Measurements from ENCODE around the gene SPNS1.

DNA sequence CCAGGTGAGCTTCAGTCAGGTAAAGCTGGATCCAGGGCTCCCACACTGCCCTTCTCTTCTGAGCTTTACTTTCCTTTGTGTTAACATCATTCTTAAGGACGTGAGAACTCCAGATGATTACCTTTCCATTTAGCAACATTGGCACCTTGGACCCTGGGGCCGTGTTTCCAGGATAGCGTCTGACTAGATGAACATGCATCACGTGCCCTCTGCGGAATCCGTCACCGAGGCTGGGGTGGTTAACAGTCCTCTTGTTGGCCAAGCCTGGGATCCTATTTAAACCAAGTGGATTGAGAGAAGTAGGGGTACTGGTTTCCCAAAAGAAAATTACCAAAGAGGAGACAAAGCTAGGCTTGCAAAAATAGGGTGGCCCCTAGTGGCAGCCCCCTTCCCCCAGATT, 6.4 kb downstream of the SPNS1 start:
- TF ChIP-seq SIN3A (IDR thresholded peaks at IDR 0.05; ENCODE audit: borderline replicate concordance, insufficient read depth, low read depth, low read length) (no peak), CTCF (IDR thresholded peaks at IDR 0.05) (no peak), TCF7L2 (IDR thresholded peaks at IDR 0.05; ENCODE audit: low read depth, low read length) (no peak), POLR2AphosphoS5 (IDR thresholded peaks at IDR 0.05; ENCODE audit: low read depth, low read length) (no peak)
- TF ChIP-seq, protein P1, sequence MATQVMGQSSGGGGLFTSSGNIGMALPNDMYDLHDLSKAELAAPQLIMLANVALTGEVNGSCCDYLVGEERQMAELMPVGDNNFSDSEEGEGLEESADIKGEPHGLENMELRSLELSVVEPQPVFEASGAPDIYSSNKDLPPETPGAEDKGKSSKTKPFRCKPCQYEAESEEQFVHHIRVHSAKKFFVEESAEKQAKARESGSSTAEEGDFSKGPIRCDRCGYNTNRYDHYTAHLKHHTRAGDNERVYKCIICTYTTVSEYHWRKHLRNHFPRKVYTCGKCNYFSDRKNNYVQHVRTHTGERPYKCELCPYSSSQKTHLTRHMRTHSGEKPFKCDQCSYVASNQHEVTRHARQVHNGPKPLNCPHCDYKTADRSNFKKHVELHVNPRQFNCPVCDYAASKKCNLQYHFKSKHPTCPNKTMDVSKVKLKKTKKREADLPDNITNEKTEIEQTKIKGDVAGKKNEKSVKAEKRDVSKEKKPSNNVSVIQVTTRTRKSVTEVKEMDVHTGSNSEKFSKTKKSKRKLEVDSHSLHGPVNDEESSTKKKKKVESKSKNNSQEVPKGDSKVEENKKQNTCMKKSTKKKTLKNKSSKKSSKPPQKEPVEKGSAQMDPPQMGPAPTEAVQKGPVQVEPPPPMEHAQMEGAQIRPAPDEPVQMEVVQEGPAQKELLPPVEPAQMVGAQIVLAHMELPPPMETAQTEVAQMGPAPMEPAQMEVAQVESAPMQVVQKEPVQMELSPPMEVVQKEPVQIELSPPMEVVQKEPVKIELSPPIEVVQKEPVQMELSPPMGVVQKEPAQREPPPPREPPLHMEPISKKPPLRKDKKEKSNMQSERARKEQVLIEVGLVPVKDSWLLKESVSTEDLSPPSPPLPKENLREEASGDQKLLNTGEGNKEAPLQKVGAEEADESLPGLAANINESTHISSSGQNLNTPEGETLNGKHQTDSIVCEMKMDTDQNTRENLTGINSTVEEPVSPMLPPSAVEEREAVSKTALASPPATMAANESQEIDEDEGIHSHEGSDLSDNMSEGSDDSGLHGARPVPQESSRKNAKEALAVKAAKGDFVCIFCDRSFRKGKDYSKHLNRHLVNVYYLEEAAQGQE (IDR thresholded peaks at IDR 0.05; ENCODE audit: insufficient read depth in 1 of 2, low read depth in 2 of 2, low read length in 1 of 2) = no peak
